Peyer's patch (tissue), 4 donors: ENCODE measurements around the gene MAP4K3.

Experiments used
- POLR2A ChIP-seq, 2 donors: fragments of 450-650 bp; IDR thresholded peaks; one replicate each; pipeline ENCODE4 v1.5.1; 2017; ENCODE audit warnings: antibody characterized with exemption in 2 of 2, mild to moderate bottlenecking in 2 of 2, moderate library complexity in 2 of 2
- TF ChIP-seq, protein P1 (sequence below), 6 experiments: fragments of 450-650 bp in 4 of 6; fragments of 200-600 bp in 2 of 6; sonication (generic) in 1 of 6; IDR thresholded peaks; one replicate each; pipeline ENCODE4 v1.5.1; 2017 to 2019; ENCODE audit warnings: antibody characterized with exemption in 6 of 6, mild to moderate bottlenecking in 3 of 6, moderate library complexity in 1 of 6

DNA sequence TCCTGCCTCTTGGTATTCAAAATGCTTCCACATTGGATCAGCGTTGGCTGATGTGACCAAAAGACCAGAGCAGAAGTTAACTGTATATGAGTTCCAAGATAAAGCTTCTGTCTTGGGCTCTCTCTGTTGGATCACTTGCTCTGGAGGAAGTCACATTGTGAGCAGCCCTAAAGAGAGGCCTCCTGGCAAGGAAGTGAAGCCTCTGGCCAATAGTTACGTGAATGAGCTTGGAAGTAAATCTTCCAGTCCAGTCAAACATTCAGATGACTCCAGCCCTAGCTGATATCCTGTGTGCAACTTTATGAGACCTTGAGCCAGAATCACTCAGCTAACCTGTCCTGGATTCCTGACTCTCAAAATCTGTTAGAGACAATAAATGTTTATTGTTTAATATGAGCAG lies 125.6 kb downstream of the MAP4K3 start:
- TF ChIP-seq POLR2A (IDR thresholded peaks at IDR 0.05): no peak
- TF ChIP-seq, protein P1, sequence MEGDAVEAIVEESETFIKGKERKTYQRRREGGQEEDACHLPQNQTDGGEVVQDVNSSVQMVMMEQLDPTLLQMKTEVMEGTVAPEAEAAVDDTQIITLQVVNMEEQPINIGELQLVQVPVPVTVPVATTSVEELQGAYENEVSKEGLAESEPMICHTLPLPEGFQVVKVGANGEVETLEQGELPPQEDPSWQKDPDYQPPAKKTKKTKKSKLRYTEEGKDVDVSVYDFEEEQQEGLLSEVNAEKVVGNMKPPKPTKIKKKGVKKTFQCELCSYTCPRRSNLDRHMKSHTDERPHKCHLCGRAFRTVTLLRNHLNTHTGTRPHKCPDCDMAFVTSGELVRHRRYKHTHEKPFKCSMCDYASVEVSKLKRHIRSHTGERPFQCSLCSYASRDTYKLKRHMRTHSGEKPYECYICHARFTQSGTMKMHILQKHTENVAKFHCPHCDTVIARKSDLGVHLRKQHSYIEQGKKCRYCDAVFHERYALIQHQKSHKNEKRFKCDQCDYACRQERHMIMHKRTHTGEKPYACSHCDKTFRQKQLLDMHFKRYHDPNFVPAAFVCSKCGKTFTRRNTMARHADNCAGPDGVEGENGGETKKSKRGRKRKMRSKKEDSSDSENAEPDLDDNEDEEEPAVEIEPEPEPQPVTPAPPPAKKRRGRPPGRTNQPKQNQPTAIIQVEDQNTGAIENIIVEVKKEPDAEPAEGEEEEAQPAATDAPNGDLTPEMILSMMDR (IDR thresholded peaks at IDR 0.05): no peak
